GM12873 (cell line): ENCODE measurements around the gene SEC16B.

Experiments used
- TF ChIP-seq, protein P1 (sequence below): IDR thresholded peaks from 2 replicates; pipeline ENCODE4 v1.5.1; 2012; ENCODE audit warnings: low read depth, mild to moderate bottlenecking, moderate library complexity, low read length, control low read depth; ENCODE audit not compliant: insufficient read depth; ENCODE audit errors: missing control alignments

Gene SEC16B, protein sequence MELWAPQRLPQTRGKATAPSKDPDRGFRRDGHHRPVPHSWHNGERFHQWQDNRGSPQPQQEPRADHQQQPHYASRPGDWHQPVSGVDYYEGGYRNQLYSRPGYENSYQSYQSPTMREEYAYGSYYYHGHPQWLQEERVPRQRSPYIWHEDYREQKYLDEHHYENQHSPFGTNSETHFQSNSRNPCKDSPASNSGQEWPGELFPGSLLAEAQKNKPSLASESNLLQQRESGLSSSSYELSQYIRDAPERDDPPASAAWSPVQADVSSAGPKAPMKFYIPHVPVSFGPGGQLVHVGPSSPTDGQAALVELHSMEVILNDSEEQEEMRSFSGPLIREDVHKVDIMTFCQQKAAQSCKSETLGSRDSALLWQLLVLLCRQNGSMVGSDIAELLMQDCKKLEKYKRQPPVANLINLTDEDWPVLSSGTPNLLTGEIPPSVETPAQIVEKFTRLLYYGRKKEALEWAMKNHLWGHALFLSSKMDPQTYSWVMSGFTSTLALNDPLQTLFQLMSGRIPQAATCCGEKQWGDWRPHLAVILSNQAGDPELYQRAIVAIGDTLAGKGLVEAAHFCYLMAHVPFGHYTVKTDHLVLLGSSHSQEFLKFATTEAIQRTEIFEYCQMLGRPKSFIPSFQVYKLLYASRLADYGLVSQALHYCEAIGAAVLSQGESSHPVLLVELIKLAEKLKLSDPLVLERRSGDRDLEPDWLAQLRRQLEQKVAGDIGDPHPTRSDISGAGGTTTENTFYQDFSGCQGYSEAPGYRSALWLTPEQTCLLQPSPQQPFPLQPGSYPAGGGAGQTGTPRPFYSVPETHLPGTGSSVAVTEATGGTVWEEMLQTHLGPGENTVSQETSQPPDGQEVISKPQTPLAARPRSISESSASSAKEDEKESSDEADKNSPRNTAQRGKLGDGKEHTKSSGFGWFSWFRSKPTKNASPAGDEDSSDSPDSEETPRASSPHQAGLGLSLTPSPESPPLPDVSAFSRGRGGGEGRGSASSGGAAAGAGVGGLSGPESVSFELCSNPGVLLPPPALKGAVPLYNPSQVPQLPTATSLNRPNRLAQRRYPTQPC

GRCh38 chr1:177969825-177970371, at the start of gene SEC16B:
Gene SEC16B (minus strand): TSS chr1:177970058. CDS start chr1:177967981, 2,077 bp downstream.
- TF ChIP-seq, protein P1, sequence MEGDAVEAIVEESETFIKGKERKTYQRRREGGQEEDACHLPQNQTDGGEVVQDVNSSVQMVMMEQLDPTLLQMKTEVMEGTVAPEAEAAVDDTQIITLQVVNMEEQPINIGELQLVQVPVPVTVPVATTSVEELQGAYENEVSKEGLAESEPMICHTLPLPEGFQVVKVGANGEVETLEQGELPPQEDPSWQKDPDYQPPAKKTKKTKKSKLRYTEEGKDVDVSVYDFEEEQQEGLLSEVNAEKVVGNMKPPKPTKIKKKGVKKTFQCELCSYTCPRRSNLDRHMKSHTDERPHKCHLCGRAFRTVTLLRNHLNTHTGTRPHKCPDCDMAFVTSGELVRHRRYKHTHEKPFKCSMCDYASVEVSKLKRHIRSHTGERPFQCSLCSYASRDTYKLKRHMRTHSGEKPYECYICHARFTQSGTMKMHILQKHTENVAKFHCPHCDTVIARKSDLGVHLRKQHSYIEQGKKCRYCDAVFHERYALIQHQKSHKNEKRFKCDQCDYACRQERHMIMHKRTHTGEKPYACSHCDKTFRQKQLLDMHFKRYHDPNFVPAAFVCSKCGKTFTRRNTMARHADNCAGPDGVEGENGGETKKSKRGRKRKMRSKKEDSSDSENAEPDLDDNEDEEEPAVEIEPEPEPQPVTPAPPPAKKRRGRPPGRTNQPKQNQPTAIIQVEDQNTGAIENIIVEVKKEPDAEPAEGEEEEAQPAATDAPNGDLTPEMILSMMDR: no peak

DNA sequence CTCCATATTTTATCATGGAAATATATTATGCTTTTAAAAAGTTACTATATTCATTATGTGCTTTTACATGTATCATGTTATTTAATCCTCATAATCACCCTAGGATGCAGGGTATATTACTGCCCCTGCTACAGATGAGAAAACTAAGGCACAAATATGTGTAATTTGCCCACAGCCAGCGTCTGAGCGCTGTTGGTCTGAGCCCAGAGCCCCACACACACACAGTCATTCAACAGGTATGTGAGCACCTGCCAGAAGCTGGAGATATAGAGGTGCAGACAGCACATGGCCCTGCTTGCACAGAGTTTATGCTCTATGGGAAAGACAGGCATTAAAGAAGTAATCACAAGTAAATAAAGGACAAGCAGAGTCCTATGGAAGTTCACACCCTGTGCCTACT, 49.8 kb upstream of the SEC16B start:
- TF ChIP-seq, protein P1: no peak

DNA sequence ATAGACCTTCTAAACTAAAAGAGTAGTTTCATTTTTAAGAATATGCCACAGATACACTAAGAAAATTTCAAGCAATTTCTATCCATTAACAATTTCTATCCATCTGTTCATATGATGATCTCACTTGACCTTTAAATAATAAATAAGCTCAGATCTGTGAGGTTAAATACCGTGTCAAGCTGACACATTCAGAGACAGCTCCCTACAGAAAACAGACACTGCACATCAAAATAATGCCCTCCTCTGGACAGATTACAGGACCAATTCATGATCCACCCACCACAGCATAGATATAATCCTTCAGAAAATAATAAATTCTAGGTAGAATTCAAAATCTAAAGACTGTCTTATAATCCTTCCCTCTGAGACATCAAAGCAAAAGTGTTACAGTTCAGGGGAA, 49.4 kb upstream of the SEC16B start:
- TF ChIP-seq, protein P1: no peak

DNA sequence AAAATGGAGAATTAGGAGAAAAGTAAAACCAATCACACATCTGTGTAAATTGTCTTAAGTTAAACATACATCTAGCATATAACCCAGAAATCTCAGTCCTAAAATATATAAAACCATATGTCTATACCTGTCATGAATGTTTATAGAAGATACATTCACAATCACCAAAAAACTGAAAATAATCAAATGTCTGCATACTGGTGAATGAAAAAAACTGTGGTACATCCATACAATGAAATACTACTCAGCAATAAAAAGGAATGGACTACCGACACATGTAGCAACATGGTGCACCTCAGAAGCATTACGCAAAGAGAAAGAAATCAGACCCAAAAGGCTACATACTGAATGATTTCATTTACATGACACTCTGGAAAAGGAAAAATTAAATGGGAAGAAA, 47.7 kb upstream of the SEC16B start:
- TF ChIP-seq, protein P1: no peak

DNA sequence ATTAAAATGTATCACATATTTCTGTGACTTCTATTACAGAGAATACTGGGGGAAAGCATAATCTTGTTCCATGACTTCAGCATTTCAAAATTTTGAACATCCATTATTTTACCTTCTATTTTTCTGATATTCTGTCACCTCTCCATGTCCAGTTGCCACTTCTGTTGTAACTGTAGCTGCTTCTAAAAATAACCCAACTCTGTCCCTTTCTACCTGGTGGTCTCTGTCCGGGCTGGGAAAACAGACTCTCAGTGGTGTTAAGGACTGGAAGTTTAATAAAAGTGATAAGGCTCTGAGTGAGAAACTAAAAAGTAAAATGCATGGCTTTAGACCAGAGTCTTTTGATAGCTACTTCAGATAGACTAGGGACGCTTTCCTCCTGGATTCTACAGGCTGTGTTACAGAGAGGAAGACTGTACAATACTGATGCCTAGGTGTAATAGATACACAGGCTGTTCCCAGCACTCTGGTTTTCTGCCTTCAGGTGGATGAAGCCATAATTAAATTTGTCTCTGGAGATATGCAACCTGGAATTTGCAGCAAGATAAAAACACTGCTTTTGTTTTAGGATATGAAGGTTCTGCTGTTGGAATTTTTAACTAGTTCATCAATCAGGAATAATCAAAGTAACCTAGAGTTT, 42.1 kb upstream of the SEC16B start:
- TF ChIP-seq, protein P1: no peak

DNA sequence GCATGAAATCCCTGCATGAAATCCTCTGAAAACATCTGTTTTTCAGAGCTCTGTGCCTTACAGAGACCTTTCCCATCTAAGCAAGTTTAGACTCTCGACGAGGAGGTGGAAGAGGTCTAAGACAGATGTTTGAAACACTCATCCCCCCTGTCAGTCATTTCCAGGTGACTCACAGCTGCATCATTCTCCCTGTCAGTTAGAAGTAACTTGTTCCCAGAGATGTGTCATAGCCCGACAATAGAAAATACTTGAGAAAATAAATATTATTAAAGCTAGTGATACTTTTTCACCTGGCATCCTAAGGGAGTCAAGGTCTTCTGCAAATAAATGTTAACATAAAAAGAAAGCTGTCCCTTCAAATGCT, 41.6 kb upstream of the SEC16B start:
- TF ChIP-seq, protein P1: no peak
